Stimulated activated CD8-positive, alpha-beta memory T cell treated with anti-CD3 and anti-CD28 coated beads, Interleukin-4, amount 100 ng/mL, for 4 hours (primary cell): ENCODE measurements around the gene NOXRED1.

Source experiments
- DNase-seq, 2 donors: peaks; one replicate each; pipeline ENCODE4 v3.0.0-alpha.2; 2020; ENCODE audit warnings: low read depth in 2 of 2, low spot score in 1 of 2

NOXRED1 gene

GRCh38 chr14:77344377-77344996 is 78.8 kb downstream of the NOXRED1 start:
- DNase-seq, result no peak
